ENCODE results near the gene PDSS2.
"Not testable (repeated sequence)": the region's sequence is repeated elsewhere in the genome, so short reads cannot be mapped to it uniquely, and the experiment has no call there.

Gene PDSS2

DNA sequence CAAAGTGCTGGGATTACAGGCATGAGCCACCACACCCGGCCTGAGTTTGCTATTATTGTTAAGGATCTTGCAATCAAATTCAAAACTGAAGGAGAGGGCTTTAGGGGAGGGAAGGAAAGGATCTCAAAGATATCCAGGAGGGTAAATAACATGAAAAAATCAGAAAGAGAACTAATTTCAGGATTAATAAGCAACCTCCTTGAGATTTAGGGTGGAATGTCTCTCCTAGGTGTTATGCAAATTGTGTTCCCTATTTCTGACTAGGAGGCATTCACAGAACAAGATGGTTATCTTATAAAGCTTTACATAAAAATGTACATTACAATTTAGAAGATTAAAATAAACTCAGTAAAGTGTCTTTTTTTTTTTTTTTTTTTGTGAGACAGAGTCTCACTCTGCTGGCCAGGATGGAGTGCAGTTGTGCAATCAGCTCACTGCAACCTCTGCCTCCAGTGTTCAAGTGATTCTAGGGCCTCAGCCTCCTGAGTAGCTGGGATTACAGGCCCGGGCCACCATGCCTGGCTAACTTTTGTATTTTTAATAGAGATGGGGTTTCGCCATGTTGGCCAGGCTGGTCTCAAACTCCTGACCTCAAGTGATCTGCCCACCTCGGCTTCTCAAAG, 252.0 kb downstream of the PDSS2 start:
- DNase-seq: no peak

DNA sequence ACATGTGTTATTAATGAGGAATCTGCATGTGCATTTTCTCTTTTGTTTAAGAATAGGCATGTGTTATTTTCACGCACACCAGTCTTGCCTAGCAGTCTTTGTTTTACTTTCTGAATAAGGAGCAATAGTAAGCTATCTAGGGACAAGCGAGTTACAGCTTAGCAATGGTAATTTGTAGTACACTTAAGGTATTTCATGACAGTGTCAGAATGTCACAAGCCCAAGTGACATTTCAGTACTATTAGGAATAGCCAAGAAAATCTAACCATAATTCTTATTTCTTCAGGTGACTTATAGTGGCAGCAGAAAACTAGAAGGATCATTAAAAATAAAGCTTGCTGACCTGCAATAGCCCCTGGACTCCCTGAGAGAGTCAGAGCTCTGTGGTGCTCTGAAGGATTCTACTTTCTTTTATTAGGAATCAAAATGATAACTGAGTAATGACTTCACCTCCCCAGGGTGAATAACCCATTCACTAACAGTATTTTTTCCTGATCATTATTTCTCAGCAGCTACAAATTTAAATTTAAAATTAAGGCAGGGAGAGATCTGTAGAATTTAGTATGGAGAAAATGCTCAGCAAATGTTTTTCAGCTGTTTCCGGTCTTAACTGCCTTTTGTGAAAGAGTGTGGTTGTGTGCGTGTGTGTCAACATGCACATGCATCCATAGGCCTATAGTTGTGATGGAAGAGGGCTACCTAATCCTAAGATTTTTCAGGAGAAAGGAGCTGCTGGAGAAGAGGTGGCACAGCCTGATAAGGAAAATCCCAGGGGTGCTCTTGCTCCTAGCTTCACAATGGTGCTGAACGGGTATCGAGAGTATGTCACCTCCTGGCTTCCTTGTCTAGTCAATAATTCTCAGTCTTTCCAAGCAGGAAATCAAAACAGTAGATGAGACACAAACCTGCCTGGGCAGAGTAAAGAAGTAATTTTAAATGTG, 254.0 kb downstream of the PDSS2 start:
- no peak for DNase-seq

DNA sequence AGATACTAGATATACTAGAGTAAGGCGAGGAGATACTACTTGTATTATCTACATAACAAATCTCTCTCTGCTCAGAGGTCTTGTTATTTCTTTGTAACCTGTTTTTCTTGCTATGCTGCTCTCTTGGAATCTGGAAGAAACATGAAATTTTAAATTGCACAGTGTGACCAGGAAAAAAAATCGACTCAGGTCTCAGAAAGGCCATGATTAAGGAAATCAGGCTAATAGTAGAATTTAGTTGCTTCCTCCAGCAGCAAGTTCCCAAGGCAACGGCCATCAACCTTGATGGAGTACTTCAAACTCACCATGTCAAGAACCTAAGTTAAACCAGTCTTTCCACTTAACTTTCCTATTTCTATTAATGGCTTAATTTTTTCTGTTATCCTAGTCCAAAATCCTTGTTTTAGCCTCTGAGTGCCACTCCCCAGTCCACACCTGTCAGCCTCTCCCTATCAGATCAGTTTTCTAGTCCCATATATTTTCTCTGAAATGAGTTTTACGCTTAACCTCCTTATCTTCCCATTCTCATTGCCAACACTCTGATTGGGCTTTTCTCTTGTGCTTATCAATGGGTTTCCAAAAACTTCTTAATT, 256.4 kb downstream of the PDSS2 start:
- no peak for DNase-seq

DNA sequence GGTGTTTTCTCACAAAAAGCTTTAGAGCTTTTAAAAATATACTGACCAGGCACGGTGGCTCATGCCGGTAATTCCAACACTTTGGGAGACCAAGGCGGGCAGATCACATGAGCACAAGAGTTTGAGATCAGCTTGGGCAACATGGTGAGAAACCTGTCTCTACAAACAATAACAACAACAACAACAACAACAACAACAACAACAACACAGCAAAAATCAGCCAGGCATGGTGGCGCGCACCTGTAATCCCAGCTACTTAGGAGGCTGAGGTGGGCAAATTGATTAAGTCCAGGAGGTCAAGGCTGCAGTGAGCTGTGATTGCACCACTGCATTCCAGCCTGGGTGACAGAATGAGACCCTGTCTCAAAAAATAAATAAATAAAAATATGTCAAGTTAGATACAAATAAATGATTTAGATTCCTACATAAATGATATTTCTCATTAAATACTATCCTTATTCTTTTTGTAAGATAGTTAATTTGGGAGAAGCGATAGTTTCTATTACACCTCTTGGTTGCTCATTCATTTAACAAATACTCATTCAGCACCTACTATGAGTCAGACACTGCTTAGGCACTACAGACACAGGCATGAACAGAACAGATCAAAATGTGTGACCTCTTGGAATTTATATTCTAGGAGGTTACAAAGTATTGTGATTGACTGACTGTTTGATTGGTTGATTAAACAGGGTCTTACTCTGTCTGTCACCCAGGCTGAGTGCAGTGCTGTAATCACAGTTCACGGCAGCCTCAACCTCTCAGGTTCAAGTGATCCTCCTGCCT, 260.5 kb downstream of the PDSS2 start:
- no peak for DNase-seq

GRCh38 chr6:107196152-107196551, 263.2 kb downstream of the PDSS2 start:
- no peak for DNase-seq

DNA sequence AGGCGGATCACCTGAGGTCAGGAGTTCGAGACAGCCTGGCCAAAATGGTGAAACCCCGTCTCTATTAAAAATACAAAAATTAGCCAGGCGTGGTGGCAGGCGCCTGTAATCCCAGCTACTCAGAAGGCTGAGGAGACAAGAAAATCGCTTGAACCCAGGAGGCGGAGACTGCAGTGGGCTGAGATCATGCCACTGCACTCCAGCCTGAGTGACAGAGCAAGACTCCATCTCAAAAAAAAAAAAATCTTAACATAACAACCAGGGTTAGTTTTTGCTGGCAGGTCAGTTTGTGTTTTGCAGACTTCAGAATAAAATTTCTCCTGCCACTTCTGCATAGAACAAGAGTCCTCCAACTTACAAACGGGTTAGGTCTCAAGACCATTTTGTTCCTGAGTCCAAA, 264.6 kb downstream of the PDSS2 start:
- not testable (repeated sequence) for DNase-seq

- DNase-seq: no peak
Observed at GRCh38 chr6:107192830-107193229, 266.5 kb downstream of the PDSS2 start.

DNA sequence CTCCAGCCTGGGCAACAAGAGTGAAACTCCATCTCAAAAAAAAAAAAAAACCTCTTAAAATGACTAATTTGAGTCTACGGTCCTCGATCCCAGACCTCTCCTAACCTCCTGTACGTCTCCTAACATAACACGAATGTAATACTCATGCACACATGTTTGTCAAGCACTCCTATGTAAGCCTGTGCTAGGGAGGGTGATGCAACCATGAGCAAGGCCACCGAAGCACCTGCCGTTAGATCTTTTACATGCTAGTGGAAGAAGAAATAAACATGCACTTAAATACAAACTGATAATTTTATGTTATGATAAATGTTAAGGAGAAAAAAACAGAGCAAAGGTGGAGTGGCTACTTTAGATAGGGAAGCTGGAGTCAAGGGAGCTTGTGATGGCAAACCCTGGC, 271.7 kb downstream of the PDSS2 start:
- no peak for DNase-seq

- DNase-seq: no peak
Observed at GRCh38 chr6:107186047-107186446, 273.3 kb downstream of the PDSS2 start.

- no peak for DNase-seq
Observed at GRCh38 chr6:107185391-107185970, 273.9 kb downstream of the PDSS2 start.

DNA sequence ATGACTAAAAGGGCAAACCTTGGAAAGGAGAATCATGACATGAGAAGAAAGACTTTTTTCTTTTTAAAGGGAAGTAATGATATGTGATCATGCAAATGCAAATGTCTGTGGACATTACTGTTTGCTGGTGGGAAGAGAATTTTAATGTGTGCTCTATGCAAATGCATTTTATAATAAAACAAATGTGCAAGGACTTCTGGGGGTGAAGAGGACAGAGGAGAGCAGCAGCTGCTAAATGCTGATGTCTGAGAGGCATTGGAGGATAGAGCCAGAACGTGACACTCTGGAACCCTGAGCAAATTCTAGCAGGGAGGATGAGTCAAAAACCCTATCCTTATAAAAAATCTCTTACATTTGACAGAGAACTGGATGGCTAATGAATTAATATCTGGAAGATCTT, 274.9 kb downstream of the PDSS2 start:
- DNase-seq: no peak

DNA sequence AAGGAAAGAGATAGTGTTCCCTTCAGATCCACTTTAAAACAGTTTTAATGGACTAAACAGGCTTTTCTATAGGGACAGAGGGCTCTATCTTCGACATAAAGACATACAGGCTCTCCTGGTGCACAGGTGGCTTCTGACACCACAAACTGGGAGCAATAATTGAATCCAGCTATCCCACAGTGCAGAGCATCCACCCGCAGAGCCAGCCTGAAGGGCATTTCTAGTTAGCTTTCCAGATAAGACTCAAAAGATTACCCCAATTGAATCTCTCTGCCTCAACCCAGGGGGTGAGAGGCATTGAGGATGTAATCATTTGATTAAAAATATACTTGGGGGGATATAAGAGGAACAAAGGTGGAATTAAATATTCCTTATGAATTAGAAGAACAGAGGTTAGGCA, 279.3 kb downstream of the PDSS2 start:
- no peak for DNase-seq

DNA sequence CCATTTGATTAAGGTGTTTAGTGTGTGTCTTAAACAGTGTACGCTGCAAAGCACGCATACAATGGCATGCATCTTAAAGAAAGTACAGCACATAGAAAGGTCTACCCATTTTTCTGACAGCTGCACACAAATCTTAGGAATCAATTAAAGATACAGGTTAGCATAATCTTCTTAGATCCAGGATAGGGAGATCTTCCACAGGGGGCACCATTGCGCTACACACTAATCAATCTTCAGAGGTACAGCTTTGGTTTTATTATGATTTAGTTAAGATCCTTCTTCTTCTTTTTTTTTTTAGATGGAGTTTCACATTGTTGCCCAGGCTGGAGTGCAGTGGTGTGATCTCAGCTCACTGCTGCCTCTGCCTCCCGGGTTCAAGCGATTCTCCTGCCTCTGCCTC, 280.4 kb downstream of the PDSS2 start:
- no peak for DNase-seq

GRCh38 chr6:107173779-107174178, 285.6 kb downstream of the PDSS2 start:
- no peak for DNase-seq

GRCh38 chr6:107171513-107171912, 287.9 kb downstream of the PDSS2 start:
- DNase-seq: no peak

- DNase-seq: not testable (repeated sequence)
Observed at GRCh38 chr6:107164299-107164698, 295.1 kb downstream of the PDSS2 start.

DNA sequence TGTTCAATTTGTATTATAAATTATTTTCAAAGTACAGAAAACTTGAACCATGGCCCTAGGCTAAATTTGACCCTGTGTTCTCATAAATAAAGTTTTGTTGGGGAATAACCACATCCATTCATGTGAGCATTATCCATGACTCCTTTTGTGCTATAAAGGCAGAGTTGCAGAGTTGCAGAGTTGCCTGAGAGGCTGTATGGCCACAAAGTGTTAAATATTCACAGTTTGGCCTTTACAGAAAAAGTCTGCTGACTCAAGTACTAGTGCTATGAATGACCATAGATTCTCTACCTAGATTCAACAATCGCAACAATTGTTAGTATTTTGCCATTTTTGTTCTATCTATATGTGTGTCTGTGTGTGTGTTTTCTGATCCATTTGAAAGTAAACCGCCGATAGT, 297.8 kb downstream of the PDSS2 start:
- DNase-seq: no peak

DNA sequence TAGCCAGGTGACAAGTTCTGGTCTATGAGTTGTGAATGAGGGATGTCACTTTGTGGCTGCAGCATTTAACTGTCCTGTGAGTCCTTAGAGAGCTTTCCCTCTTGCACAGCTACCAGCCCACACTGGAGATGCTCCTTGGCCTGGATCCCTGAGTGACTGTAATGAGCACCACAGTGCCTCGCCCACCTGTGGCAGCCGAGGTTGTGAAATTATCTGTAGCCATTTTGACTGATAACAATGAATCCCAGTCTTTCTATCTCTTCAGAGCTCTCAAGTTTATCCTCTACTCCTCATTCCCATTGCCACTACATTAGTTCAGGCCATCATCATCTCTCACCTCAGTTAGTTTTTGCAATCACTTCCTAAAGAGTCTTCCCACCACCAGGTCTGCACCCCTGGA, 302.7 kb downstream of the PDSS2 start:
- DNase-seq: no peak

DNA sequence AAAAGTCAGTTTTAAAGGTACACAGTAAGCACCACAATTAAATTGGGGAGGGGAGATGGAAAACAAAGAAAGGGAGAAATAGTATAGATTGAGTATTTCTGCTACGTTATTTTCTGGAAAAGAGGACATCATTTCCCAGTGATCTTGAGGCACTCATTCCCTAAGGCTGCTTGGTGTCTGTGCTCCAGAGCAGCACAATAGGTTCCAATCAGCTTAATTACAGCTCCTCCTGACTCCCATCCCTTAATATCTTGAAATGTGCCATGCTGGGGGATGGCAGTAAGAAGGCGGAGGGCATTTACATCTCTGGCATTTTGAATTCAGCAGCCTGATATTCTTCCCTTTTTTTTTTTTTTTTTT, 304.6 kb downstream of the PDSS2 start:
- no peak for DNase-seq

DNA sequence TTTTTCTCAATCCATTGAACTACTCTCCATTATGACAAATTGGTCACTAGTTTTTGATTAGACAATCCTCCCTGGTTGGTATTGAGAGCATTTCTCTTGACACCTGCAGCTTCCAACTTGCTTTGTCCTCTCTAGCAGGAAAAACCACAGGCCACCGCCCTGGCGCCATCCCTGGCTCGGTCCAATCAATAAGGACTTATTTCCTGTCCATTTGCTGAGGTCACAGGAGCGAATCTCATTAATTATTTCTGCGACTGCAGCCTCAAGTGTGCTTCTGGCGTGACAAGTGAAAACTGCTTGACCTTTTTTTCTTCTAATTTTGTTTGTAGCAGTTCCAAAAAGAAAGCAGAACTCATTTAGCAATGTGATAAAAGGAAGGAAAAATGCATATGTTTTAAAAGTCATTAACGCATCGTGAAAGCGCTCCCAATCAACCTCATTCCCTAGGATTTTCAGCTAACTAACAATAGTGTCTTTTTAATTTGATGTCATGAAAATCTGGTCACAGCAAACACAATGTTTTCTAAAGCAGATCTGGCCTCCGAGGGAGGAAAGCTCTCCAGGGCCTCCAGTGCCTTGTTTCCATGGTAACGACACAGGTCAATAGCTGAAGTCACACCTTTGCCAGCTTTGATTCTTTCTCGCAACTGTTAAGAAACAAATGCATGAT, 305.1 kb downstream of the PDSS2 start:
- no peak for DNase-seq

DNA sequence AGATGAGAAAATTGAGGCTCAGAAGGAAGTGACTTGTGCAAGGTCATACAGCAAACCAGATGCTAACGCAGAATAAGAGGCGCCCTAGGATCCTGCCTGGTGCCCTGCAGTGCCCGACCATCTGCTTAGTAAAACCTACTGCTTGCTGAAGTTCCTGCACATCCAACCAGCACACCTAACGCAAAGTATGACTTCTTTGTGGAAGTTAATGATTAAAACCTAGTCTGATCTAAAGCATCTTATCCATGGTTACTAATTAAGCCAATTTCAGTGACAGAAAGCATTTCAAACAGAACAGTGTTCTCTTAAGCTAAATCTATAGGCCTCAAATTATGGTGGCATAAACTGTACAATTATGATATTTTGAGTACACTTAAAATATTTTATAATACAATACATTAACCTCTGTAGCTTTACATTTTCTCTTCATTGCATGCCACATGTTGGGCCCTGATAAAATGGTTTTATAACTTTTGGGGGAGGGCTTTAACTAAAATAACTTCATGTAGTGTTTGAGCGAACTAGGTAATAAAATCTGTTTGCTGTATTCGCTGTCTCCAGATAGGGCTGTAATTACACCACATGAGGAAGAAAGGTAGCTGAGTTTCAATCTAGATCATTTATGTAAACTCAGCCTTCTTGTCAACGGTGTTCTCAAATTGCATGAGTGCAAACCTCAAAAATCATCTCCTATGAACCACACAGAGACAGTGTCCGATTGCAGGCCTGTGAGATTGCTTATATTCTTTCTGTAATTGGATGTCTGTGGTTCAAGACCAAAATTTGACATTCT, 306.5 kb downstream of the PDSS2 start:
- DNase-seq: no peak

DNA sequence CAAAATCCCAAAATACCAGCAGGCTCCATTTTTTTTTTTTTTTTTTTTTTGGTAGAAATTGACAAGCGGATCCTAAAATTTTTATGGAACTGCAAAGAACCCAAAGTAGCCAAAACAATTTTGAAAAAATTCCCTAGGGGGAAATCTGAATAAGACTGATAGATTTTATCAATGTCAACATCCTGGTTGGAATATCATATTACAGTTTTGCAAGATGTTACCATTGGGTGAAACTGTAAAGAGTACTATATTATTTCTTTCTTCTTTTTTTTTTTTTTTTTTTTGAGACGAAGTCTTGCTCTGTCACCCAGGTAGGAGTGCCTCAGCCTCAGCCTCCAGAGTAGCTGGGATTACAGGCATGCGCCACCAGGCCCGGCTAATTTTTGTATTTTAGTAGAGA, 314.7 kb downstream of the PDSS2 start:
- DNase-seq: no peak

All from KG1 (cell line).